Measurements from ENCODE around the gene SHE. TPM values are rescaled to one million over a fixed set of nuclear protein-coding genes. Genes with fewer than 3 reads are reported as not detected.

Gene SHE
- total RNA-seq, 2 experiments from 2014 or later = not detected

- no peaks in the 10 kb centered on the region for H3K4me1 Mint-ChIP-seq (ENCODE audit: low read depth)
- no peaks in the 10 kb centered on the region for H3K4me1 ChIP-seq (ENCODE audit: insufficient read depth, low read length)
- H3K4me3 Mint-ChIP-seq = no peak overlapping the region
- ATAC-seq (ENCODE audit: poor library complexity) (no peak), DNase-seq (no peak)
- POLR2A ChIA-PET = no interaction called here
- H3K27me3 Mint-ChIP-seq = peaks cover 8% of the 10 kb centered on the region
- CTCF ChIA-PET = interaction anchor here (0.7 kb wide), 1 partner anchor 16 kb away, joined by 3 read pairs; no protein-coding TSS in a partner anchor
- intact Hi-C loops (cut with DNase I, micrococcal nuclease) = no loop called here
- no peaks in the 10 kb centered on the region for H3K27me3 ChIP-seq (ENCODE audit: control insufficient read depth in 1 of 2, insufficient read depth in 2 of 2, low read length in 2 of 2)
- H3K27ac ChIP-seq (ENCODE audit: low read depth in 1 of 2, low read length in 2 of 2) = no peak overlapping the region
- no peaks in the 10 kb centered on the region for H3K9me3 Mint-ChIP-seq
- no peak for TF ChIP-seq CTCF (IDR thresholded peaks at IDR 0.05)
- no peaks in the 10 kb centered on the region for H3K36me3 Mint-ChIP-seq (ENCODE audit: low read depth)
- no peaks in the 10 kb centered on the region for H3K36me3 ChIP-seq (ENCODE audit: insufficient read depth, low read length)
- no peak overlapping the region for H3K27ac Mint-ChIP-seq
- H3K4me3 ChIP-seq (ENCODE audit: low read length) = no peak overlapping the region
- H3K9me3 ChIP-seq (ENCODE audit: control insufficient read depth in 1 of 2, insufficient read depth in 1 of 2, low read length in 2 of 2) = peaks cover 0 to 5% of the 10 kb centered on the region in 2 experiments
These were observed 27.1 kb upstream of the SHE start for GRCh38 chr1:154529308-154529707.

- peaks cover 6% of the 10 kb centered on the region for H3K27me3 Mint-ChIP-seq
- no peaks in the 10 kb centered on the region for H3K4me1 Mint-ChIP-seq (ENCODE audit: low read depth)
- no peaks in the 10 kb centered on the region for H3K9me3 Mint-ChIP-seq
- no peaks in the 10 kb centered on the region for H3K36me3 ChIP-seq (ENCODE audit: insufficient read depth, low read length)
- H3K4me3 Mint-ChIP-seq = no peak overlapping the region
- intact Hi-C loops (cut with DNase I, micrococcal nuclease) = no loop called here
- H3K27ac ChIP-seq (ENCODE audit: low read depth in 1 of 2, low read length in 2 of 2) = no peak overlapping the region
- ChIA-PET POLR2A (no interaction called here), CTCF (no interaction called here)
- no peaks in the 10 kb centered on the region for H3K36me3 Mint-ChIP-seq (ENCODE audit: low read depth)
- no peaks in the 10 kb centered on the region for H3K27me3 ChIP-seq (ENCODE audit: control insufficient read depth in 1 of 2, insufficient read depth in 2 of 2, low read length in 2 of 2)
- no peaks in the 10 kb centered on the region for H3K4me1 ChIP-seq (ENCODE audit: insufficient read depth, low read length)
- DNase-seq (no peak), ATAC-seq (ENCODE audit: poor library complexity) (no peak)
- no peak overlapping the region for H3K4me3 ChIP-seq (ENCODE audit: low read length)
- H3K9me3 ChIP-seq (ENCODE audit: control insufficient read depth in 1 of 2, insufficient read depth in 1 of 2, low read length in 2 of 2) = peaks cover 0 to 5% of the 10 kb centered on the region in 2 experiments
- H3K27ac Mint-ChIP-seq = no peak overlapping the region
- no peak for TF ChIP-seq CTCF (IDR thresholded peaks at IDR 0.05)
These were observed 25.0 kb upstream of the SHE start for GRCh38 chr1:154527192-154527591.

GRCh38 chr1:154524881-154525280, 22.7 kb upstream of the SHE start:
- no peaks in the 10 kb centered on the region for H3K36me3 ChIP-seq (ENCODE audit: insufficient read depth, low read length)
- no peaks in the 10 kb centered on the region for H3K4me1 Mint-ChIP-seq (ENCODE audit: low read depth)
- H3K27ac ChIP-seq (ENCODE audit: low read depth in 1 of 2, low read length in 2 of 2) = no peak overlapping the region
- intact Hi-C loops (cut with DNase I, micrococcal nuclease) = no loop called here
- no peak overlapping the region for H3K27ac Mint-ChIP-seq
- no peaks in the 10 kb centered on the region for H3K9me3 Mint-ChIP-seq
- no peak overlapping the region for H3K4me3 Mint-ChIP-seq
- no peak overlapping the region for H3K4me3 ChIP-seq (ENCODE audit: low read length)
- no peaks in the 10 kb centered on the region for H3K9me3 ChIP-seq (ENCODE audit: control insufficient read depth in 1 of 2, insufficient read depth in 1 of 2, low read length in 2 of 2)
- H3K36me3 Mint-ChIP-seq (ENCODE audit: low read depth) = no peaks in the 10 kb centered on the region
- no peaks in the 10 kb centered on the region for H3K4me1 ChIP-seq (ENCODE audit: insufficient read depth, low read length)
- ChIA-PET POLR2A (no interaction called here), CTCF (no interaction called here)
- H3K27me3 ChIP-seq (ENCODE audit: control insufficient read depth in 1 of 2, insufficient read depth in 2 of 2, low read length in 2 of 2) = no peaks in the 10 kb centered on the region
- DNase-seq = no peak
- H3K27me3 Mint-ChIP-seq = peaks cover 6% of the 10 kb centered on the region
- no peak for TF ChIP-seq CTCF (IDR thresholded peaks at IDR 0.05)
- ATAC-seq (ENCODE audit: poor library complexity) = no peak
